Peyer's patch (tissue), 4 donors: ENCODE data around the gene ARNT2. TPM values are rescaled to one million over a fixed set of nuclear protein-coding genes. Genes with fewer than 3 reads are reported as not detected.

ENCODE experiments used
- DNase-seq, 3 donors: peaks; one replicate each; pipeline ENCODE4 v3.0.0-alpha.2; 2017 to 2019
- H3K27ac ChIP-seq, 4 donors: fragments of 200-600 bp; sonication (generic); one replicate each; pipeline ENCODE4 v1.5.1; 2016 to 2019
- H3K27me3 ChIP-seq, 2 donors: fragments of 200-600 bp; sonication (generic); one replicate each; pipeline ENCODE4 v1.5.1; 2019
- H3K36me3 ChIP-seq, 3 donors: fragments of 200-600 bp; sonication (generic); one replicate each; pipeline ENCODE4 v1.5.1; 2016 to 2019
- H3K4me1 ChIP-seq, 4 donors: fragments of 200-600 bp; sonication (generic); one replicate each; pipeline ENCODE4 v1.5.1; 2016 to 2019
- H3K4me3 ChIP-seq, 4 donors: fragments of 200-600 bp; sonication (generic); 1 replicate in 3 of 4; 2 replicates in 1 of 4; pipeline ENCODE4 v1.5.1; 2016 to 2019; ENCODE audit warnings: mild to moderate bottlenecking in 1 of 4
- H3K9me3 ChIP-seq, 4 donors: fragments of 200-600 bp; sonication (generic); one replicate each; pipeline ENCODE4 v1.5.1; 2016 to 2019; ENCODE audit warnings: mild to moderate bottlenecking in 1 of 4
- CTCF ChIP-seq, 6 experiments: fragments of 450-650 bp in 4 of 6; fragments of 200-600 bp in 2 of 6; sonication (generic) in 1 of 6; IDR thresholded peaks; one replicate each; pipeline ENCODE4 v1.5.1; 2017 to 2019; ENCODE audit warnings: antibody characterized with exemption in 6 of 6, mild to moderate bottlenecking in 3 of 6, moderate library complexity in 1 of 6
- POLR2A ChIP-seq, 2 donors: fragments of 450-650 bp; IDR thresholded peaks; one replicate each; pipeline ENCODE4 v1.5.1; 2017; ENCODE audit warnings: antibody characterized with exemption in 2 of 2, mild to moderate bottlenecking in 2 of 2, moderate library complexity in 2 of 2
- total RNA-seq, 4 donors: library from RNA; depleted of rRNA; stranded (reverse); fragments of >200 nt; gene quantifications; one replicate each; pipeline ENCODE4 v1.1.0, GENCODE V29; 2016

ARNT2 gene
- total RNA-seq, 4 donors from 2014 or later, result 2.5 to 10.3 (median 4.5) TPM

- no peaks in the 10 kb centered on the region for H3K27me3 ChIP-seq
Observed at GRCh38 chr15:80405970-80406369, 1.8 kb downstream of the ARNT2 start.

GRCh38 chr15:80411788-80412288, 7.7 kb downstream of the ARNT2 start:
- no peak overlapping the region for H3K4me3 ChIP-seq
- H3K36me3 ChIP-seq, result no peaks in the 10 kb centered on the region
- H3K4me1 ChIP-seq, result no peaks in the 10 kb centered on the region
- H3K9me3 ChIP-seq, result no peaks in the 10 kb centered on the region
- no peak for TF ChIP-seq POLR2A (IDR thresholded peaks at IDR 0.05)
- no peak for TF ChIP-seq CTCF (IDR thresholded peaks at IDR 0.05)
- DNase-seq, result no peak
- H3K27me3 ChIP-seq, result no peaks in the 10 kb centered on the region
- no peak overlapping the region for H3K27ac ChIP-seq

More at GRCh38 chr15:80405970-80406369, 1.8 kb downstream of the ARNT2 start:
- TF ChIP-seq POLR2A (IDR thresholded peaks at IDR 0.05), result no peak
- TF ChIP-seq CTCF (IDR thresholded peaks at IDR 0.05), result no peak
- Histone ChIP-seq H3K4me1 (peaks cover 0 to 12% (median 3%) of the 10 kb centered on the region in 4 donors), H3K27ac (no peak overlapping the region), H3K4me3 (no peak overlapping the region), H3K9me3 (no peaks in the 10 kb centered on the region), H3K36me3 (no peaks in the 10 kb centered on the region)
- no peak for DNase-seq

- no peaks in the 10 kb centered on the region for H3K9me3 ChIP-seq
- H3K27ac ChIP-seq, result no peak overlapping the region
- H3K4me1 ChIP-seq, result no peaks in the 10 kb centered on the region
- no peak overlapping the region for H3K4me3 ChIP-seq
- H3K27me3 ChIP-seq, result no peaks in the 10 kb centered on the region
- no peak for TF ChIP-seq CTCF (IDR thresholded peaks at IDR 0.05)
- TF ChIP-seq POLR2A (IDR thresholded peaks at IDR 0.05), result no peak
- no peak for DNase-seq
- no peaks in the 10 kb centered on the region for H3K36me3 ChIP-seq
Observed at GRCh38 chr15:80414546-80415357, 10.6 kb downstream of the ARNT2 start.

- Histone ChIP-seq H3K27ac (no peak overlapping the region), H3K4me1 (no peaks in the 10 kb centered on the region), H3K27me3 (no peaks in the 10 kb centered on the region), H3K36me3 (no peaks in the 10 kb centered on the region), H3K9me3 (no peaks in the 10 kb centered on the region), H3K4me3 (no peak overlapping the region)
- TF ChIP-seq CTCF (IDR thresholded peaks at IDR 0.05), result no peak
- no peak for TF ChIP-seq POLR2A (IDR thresholded peaks at IDR 0.05)
- no peak for DNase-seq
Observed at GRCh38 chr15:80415358-80415670, 11.1 kb downstream of the ARNT2 start.

GRCh38 chr15:80416702-80417101, 12.5 kb downstream of the ARNT2 start:
- Histone ChIP-seq H3K9me3 (no peaks in the 10 kb centered on the region), H3K36me3 (no peaks in the 10 kb centered on the region)

More at GRCh38 chr15:80416702-80417101, 12.5 kb downstream of the ARNT2 start:
- H3K27ac ChIP-seq, result no peak overlapping the region
- H3K27me3 ChIP-seq, result no peaks in the 10 kb centered on the region
- no peak overlapping the region for H3K4me3 ChIP-seq
- TF ChIP-seq POLR2A (IDR thresholded peaks at IDR 0.05) (no peak), CTCF (IDR thresholded peaks at IDR 0.05) (no peak)
- no peaks in the 10 kb centered on the region for H3K4me1 ChIP-seq
- DNase-seq, result no peak
